GM23338 (cell line): ENCODE measurements around the gene RNF115.

ENCODE experiments used
- CREB1 ChIP-seq: fragments of 250-450 bp; sonication (Bioruptor Pico); IDR thresholded peaks from 2 replicates; pipeline ENCODE4 v1.5.0; 2020; ENCODE audit warnings: low read depth, mild to moderate bottlenecking, moderate library complexity
- CTCF ChIP-seq, 2 experiments: fragments of 200-600 bp in 1 of 2; sonication (generic) in 1 of 2; conservative IDR thresholded peaks; 2 replicates each; pipeline versions ENCODE4 v1.5.1 to v1.6.1; 2016 to 2017; ENCODE audit warnings: antibody characterized with exemption in 2 of 2, low read depth in 2 of 2, mild to moderate bottlenecking in 2 of 2, moderate library complexity in 1 of 2
- EZH2 ChIP-seq: fragments of 200-600 bp; sonication (generic); IDR thresholded peaks from one replicate; pipeline ENCODE4 v1.8.0; 2017; ENCODE audit warnings: antibody characterized with exemption, mild to moderate bottlenecking, low read depth; ENCODE audit not compliant: unreplicated experiment
- POLR2AphosphoS5 ChIP-seq: IDR thresholded peaks from 2 replicates; pipeline ENCODE4 v1.6.1; 2016; ENCODE audit warnings: antibody characterized with exemption, low read depth

- TF ChIP-seq EZH2 (no peak), CTCF (conservative IDR thresholded peaks at IDR 0.05; ENCODE audit: low read depth in 2 of 2) (no peak), POLR2AphosphoS5 (no peak), CREB1 (no peak)
Observed at GRCh38 chr1:145758575-145758974, 65.3 kb downstream of the RNF115 start.
